SKM-1 treated with dmso at 0.1 percent for 144 hours (cell line): ENCODE measurements around the gene PRDM16.
"Not testable (repeated sequence)": the region's sequence is repeated elsewhere in the genome, so short reads cannot be mapped to it uniquely, and the experiment has no call there.

Experiments used
- DNase-seq: peaks from one replicate; lab custom pipeline; 2025; ENCODE audit not compliant: unreplicated experiment; lab: John Stamatoyannopoulos, UW

PRDM16 gene

GRCh38 chr1:3237994-3238702, 169.1 kb downstream of the PRDM16 start:
- DNase-seq: no peak

- DNase-seq: no peak
Measured at GRCh38 chr1:3238703-3239278, 169.8 kb downstream of the PRDM16 start.

DNA sequence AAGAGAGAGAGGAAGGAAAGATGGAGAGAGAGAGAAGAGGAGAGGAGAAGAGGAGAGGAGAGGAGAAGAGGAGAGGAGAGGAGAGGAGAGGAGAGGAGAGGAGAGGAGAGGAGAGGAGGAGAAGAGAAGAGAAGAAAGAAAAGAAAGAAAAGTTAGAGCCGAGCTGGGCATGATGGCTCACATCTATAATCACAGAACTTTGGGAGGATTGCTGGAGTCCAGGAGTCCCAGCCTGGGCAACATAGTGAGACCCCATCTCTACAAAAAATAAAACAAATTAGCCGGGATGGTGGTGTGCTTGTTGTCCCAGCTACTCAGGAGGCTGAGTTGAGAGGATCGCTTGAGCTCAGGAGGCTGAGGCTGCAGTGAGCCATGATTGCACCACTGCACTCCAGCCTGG, 171.0 kb downstream of the PRDM16 start:
- not testable (repeated sequence) for DNase-seq

DNA sequence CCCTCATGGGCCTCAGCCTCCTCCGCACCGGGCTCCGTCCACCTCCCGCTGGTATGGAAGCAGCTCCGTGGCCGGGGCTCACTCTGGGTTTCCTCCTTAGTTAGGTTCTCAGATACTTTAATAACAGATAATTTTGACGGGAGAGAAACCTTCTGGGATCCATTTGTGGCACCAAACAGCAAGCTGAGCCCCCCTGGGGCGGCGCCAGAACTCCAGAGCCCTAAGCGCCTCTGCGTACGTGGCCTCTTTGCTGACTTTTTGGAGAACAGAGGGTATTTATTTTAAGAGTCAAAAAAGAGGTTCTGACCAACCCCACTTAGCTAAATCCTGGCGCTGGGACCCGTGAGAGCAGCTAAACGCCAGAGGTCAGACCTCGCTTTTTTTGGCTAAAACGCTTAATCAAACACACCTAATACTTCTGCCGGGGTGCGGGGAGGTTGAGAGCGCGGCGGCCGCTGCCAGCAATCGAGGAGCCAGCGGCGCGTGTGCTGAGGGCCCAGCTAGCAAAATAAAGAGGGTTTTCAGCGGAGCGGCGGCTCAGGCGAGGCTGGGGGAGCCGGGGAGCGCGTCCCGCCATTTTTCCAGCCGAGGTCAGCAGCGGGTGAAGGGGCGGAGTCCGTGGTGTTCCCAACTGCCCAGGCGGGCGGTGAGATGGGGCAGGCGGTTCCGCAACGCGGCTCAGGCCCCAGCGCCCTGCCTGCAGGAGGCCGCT, 171.7 kb downstream of the PRDM16 start:
- DNase-seq: no peak

DNA sequence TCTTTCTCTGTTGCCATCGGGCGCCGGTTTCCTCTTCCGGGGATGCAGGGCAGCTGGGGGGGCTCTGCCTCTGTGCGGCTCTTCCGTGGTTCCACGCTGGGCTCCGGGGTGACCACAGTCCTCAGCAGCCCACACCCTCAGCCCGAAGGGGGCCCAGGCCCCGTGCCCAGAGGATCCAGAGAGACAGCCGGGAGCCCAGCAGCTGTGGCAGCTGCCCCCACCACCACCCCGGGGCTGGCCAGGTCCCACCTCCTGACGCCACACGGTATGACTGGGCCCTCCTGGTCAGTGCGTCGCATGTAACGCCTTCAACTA, 172.2 kb downstream of the PRDM16 start:
- no peak for DNase-seq

- no peak for DNase-seq
Measured at GRCh38 chr1:3241673-3242407, 172.8 kb downstream of the PRDM16 start.

DNA sequence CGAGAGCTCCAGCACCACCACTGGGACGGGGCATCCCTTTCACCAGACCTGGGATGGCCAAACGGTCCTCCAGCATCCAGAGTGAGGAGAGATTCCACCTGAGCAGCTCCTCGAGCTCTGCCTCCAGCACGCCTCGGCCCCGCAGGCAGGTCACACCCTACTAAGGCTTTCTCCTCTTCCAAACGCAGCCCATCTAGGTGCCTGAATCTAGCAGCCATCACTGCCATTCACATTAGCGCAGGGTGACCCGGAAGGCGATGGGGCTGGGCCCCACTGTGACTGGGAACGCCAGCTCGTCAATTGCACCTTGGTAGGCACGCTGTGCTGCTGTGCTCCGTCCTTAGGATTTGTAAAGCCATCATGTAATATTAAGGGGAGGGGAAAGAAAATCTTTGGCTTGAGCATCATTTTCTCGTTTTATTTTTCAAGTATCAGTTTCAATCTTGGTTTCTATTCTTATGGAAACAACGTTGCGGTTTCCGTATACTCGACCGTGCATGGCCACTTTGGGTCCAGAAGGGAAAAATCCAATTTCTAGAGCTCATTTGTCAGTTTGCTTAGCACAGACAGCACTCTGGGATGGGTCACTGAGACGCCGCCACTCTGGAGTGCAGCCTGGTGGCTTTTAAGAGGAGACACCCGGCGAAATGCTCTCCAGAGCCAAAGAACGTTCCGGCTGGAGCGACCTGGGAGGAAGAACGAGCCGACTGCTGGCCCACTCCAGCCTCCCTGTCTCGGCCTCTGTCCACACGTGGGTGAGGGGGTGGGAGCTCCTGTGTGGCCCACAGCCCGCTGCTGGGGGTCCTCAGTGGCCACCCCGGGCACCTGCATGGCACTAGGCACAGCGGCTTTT, 173.6 kb downstream of the PRDM16 start:
- DNase-seq: no peak

GRCh38 chr1:3243304-3243703, 174.3 kb downstream of the PRDM16 start:
- no peak for DNase-seq

GRCh38 chr1:3244025-3244926, 175.3 kb downstream of the PRDM16 start:
- DNase-seq: no peak

GRCh38 chr1:3244927-3245315, 175.9 kb downstream of the PRDM16 start:
- no peak for DNase-seq

DNA sequence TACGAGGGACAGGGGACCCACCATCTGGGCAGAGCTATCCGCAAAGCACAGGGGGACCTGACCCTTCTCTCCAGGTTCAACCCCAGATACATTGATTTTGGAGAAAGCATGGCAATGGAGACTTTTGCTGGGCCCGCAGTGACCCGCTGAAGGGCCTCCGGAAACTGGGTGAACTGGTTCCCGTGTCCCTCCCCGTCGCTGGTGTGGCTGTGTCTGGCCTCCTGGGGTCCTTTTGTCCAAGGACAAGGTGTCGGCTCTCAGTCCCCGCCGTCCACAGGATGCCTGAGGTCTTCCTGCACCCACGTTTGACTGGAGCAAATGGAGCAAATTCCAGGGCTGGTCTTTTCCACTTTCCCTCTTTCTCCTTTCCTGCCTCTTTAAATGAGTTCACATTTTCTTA, 176.3 kb downstream of the PRDM16 start:
- DNase-seq: no peak

DNA sequence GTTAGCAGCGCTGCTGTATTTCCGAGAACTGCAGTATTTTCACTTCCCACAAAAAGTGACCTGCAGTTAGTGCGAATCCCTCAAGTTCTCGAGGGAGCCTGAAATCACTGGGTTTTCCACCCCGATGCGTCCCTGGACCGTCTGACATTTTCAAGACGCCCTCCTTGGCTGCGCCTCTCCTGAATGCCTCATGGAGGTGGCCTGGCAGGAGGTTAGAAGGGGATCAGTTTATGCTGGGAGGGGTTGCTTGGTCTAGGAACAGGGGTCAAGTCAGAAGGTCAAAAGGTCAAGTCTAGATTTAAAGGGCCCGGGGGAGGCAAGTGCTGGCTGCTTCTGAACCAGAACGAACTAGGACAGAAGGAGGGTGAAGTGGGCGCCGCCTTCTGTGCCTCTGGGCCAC, 176.8 kb downstream of the PRDM16 start:
- DNase-seq: no peak

- no peak for DNase-seq
Measured at GRCh38 chr1:3246251-3246650, 177.2 kb downstream of the PRDM16 start.

- DNase-seq: no peak
Measured at GRCh38 chr1:3247521-3248121, 178.6 kb downstream of the PRDM16 start.

GRCh38 chr1:3248155-3249141, 179.4 kb downstream of the PRDM16 start:
- DNase-seq: no peak

DNA sequence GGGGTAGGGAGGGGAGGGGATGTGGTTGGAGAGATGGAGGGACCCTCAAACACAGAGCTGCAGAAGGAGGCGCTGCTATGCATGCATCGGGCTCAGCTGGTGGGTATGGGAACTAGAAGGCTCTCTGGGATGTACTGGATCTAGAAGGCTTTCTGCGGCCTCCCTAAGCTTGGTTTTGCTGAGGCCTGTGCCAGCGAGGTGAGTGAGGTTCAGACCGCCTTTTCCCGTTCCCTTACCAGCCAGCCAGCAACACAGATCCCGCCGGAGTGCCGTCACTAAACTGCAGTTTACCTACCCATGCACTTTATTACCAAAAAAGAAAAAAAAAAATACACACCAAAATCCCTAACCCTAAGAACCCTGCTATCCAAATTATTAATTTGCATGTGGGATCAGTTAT, 180.2 kb downstream of the PRDM16 start:
- DNase-seq: no peak

- no peak for DNase-seq
Measured at GRCh38 chr1:3249631-3250501, 180.9 kb downstream of the PRDM16 start.
